Measurements from ENCODE around the gene POU2AF2.

Gene POU2AF2

DNA sequence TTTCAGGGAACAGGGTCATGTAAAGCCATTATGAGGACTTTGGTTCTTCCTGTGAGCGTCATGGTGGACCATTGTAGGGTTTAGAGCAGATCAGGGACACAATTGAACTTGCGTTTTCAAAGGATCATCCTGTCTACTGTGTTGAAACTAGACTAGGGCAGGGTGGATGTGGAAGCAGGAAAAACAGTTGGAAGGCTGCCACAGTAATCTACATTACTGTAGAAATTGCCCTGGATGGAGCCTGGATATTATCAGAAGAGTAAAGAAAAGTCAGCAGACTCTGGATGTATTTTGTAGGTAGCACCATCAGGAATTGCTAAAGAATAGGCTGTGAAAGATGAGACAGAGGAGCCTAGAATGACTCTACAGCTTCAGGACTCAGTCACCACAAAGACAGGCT, 5.4 kb downstream of the POU2AF2 start:
- no peak for DNase-seq (ENCODE audit: extremely low spot score)
- ChIA-PET CTCF (no interaction called here), POLR2A (no interaction called here)
- no peak for TF ChIP-seq LEF1 (IDR thresholded peaks at IDR 0.05; ENCODE audit: borderline replicate concordance)

DNA sequence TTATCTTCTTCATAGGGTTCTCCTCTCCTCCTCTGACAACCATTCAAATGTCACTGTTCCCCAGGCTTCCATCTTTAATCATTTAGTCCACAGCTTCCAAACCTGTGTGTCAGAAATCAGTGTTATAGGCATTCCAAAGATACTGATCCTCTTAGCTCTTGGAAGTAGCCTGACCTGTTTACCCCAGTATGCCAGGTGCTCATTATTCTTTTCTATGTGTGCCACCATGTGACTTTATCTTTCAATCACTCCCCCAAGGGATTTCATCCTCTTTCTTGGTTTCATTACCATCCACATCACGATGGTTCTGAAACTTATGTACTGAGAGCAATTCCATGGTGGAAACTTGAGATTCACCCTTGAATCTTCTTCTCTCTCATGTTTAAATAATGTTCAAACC, 7.6 kb downstream of the POU2AF2 start:
- TF ChIP-seq CTBP1 (IDR thresholded peaks at IDR 0.05; ENCODE audit: borderline replicate concordance), result no peak
- TF ChIP-seq SP1 (IDR thresholded peaks at IDR 0.05), result no peak
- no peak for TF ChIP-seq ARNT (IDR thresholded peaks at IDR 0.05)
- no peak for TF ChIP-seq NFRKB (IDR thresholded peaks at IDR 0.05)
- no peak for TF ChIP-seq LEF1 (IDR thresholded peaks at IDR 0.05; ENCODE audit: borderline replicate concordance)
- no peak for TF ChIP-seq L3MBTL2 (conservative IDR thresholded peaks at IDR 0.05)
- no peak for TF ChIP-seq ELF4 (IDR thresholded peaks at IDR 0.05)
- TF ChIP-seq FOXK2 (IDR thresholded peaks at IDR 0.05), result no peak
- no peak for TF ChIP-seq HDGF (IDR thresholded peaks at IDR 0.05; ENCODE audit: borderline replicate concordance)
- TF ChIP-seq ZNF384 (IDR thresholded peaks at IDR 0.05), result no peak
- no peak for TF ChIP-seq FOXA1 (IDR thresholded peaks at IDR 0.05)
- TF ChIP-seq, protein P1, sequence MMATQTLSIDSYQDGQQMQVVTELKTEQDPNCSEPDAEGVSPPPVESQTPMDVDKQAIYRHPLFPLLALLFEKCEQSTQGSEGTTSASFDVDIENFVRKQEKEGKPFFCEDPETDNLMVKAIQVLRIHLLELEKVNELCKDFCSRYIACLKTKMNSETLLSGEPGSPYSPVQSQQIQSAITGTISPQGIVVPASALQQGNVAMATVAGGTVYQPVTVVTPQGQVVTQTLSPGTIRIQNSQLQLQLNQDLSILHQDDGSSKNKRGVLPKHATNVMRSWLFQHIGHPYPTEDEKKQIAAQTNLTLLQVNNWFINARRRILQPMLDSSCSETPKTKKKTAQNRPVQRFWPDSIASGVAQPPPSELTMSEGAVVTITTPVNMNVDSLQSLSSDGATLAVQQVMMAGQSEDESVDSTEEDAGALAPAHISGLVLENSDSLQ (IDR thresholded peaks at IDR 0.05), result no peak
- no peak for TF ChIP-seq TARDBP (IDR thresholded peaks at IDR 0.05)
- TF ChIP-seq BHLHE40 (IDR thresholded peaks at IDR 0.05; ENCODE audit: borderline replicate concordance), result no peak
- TF ChIP-seq FOXM1 (IDR thresholded peaks at IDR 0.05; ENCODE audit: borderline replicate concordance), result no peak
- POLR2A ChIA-PET, result no interaction called here
- DNase-seq (ENCODE audit: extremely low spot score), result no peak
- CTCF ChIA-PET, result no interaction called here

- ChIA-PET CTCF (no interaction called here), POLR2A (no interaction called here)
- TF ChIP-seq L3MBTL2 (conservative IDR thresholded peaks at IDR 0.05) (no peak), FOXM1 (IDR thresholded peaks at IDR 0.05; ENCODE audit: borderline replicate concordance) (no peak), HDGF (IDR thresholded peaks at IDR 0.05; ENCODE audit: borderline replicate concordance) (no peak), SUZ12 (IDR thresholded peaks at IDR 0.05) (no peak), ARNT (IDR thresholded peaks at IDR 0.05) (no peak), NFRKB (IDR thresholded peaks at IDR 0.05) (no peak), ZNF384 (IDR thresholded peaks at IDR 0.05) (no peak), SP1 (IDR thresholded peaks at IDR 0.05) (no peak)
- DNase-seq (ENCODE audit: extremely low spot score), result no peak
These were observed 8.1 kb downstream of the POU2AF2 start for GRCh38 chr11:111253630-111254029.

- ChIA-PET POLR2A (no interaction called here), CTCF (no interaction called here)
- DNase-seq (ENCODE audit: extremely low spot score), result no peak
- no peak for TF ChIP-seq FOXK2 (IDR thresholded peaks at IDR 0.05)
- TF ChIP-seq, protein P1 (IDR thresholded peaks at IDR 0.05), result no peak
These were observed 12.5 kb downstream of the POU2AF2 start for GRCh38 chr11:111258046-111258445.

DNA sequence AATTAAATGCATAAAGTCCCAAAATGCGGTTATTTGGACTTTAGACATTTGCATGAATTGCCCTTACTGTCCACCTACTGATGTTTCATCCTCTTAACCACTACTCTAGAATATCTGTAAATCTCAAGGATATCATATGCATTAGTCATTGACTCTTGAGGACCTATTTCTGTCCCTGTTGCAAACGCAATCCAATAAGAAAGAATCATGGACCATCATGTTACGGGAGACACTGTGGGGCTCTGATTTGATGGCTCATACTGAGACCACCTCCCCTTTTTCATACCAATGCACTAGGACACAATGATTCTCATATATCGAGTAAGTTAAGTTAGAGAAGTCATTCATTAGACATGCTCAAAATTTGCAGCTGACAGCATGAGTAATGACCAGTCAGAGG, 14.4 kb downstream of the POU2AF2 start:
- ChIA-PET CTCF (no interaction called here), POLR2A (no interaction called here)
- DNase-seq (ENCODE audit: extremely low spot score), result no peak
- TF ChIP-seq ARNT (IDR thresholded peaks at IDR 0.05) (no peak), FOXA1 (IDR thresholded peaks at IDR 0.05) (no peak), TARDBP (IDR thresholded peaks at IDR 0.05) (no peak), SUZ12 (IDR thresholded peaks at IDR 0.05) (no peak)

DNA sequence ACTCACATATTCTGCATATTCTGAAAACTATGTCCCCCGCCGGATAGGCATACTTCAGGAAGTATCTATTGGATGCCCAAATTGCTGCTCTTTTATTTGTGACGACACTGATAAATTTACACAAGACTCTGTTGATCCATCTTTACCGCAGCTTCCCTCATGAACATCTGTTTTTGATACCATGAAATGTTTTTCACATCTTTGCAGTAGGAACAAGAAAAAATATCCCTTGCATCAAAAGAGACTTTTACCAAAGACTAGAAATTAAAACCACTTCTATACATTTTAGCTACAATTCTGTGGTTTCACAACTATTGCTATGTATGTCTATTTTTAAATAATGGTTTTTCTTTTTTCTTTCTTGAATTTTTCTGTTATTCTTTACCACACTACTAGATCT, 15.3 kb downstream of the POU2AF2 start:
- ChIA-PET POLR2A (no interaction called here), CTCF (no interaction called here)
- DNase-seq (ENCODE audit: extremely low spot score), result no peak
- TF ChIP-seq FOXA1 (IDR thresholded peaks at IDR 0.05), result no peak
- TF ChIP-seq, protein P1 (IDR thresholded peaks at IDR 0.05), result no peak
- no peak for TF ChIP-seq SUZ12 (IDR thresholded peaks at IDR 0.05)

- TF ChIP-seq SUZ12 (IDR thresholded peaks at IDR 0.05), result no peak
- TF ChIP-seq, protein P1 (IDR thresholded peaks at IDR 0.05), result no peak
- TF ChIP-seq ARNT (IDR thresholded peaks at IDR 0.05), result no peak
- TF ChIP-seq ZNF384 (IDR thresholded peaks at IDR 0.05), result no peak
- no peak for TF ChIP-seq FOXM1 (IDR thresholded peaks at IDR 0.05; ENCODE audit: borderline replicate concordance)
- TF ChIP-seq CTBP1 (IDR thresholded peaks at IDR 0.05; ENCODE audit: borderline replicate concordance), result no peak
- no peak for TF ChIP-seq ELF4 (IDR thresholded peaks at IDR 0.05)
- no peak for TF ChIP-seq SP1 (IDR thresholded peaks at IDR 0.05)
- TF ChIP-seq FOXK2 (IDR thresholded peaks at IDR 0.05), result no peak
- TF ChIP-seq BHLHE40 (IDR thresholded peaks at IDR 0.05; ENCODE audit: borderline replicate concordance), result no peak
- TF ChIP-seq LEF1 (IDR thresholded peaks at IDR 0.05; ENCODE audit: borderline replicate concordance), result no peak
- no peak for TF ChIP-seq FOXA1 (IDR thresholded peaks at IDR 0.05)
- TF ChIP-seq HDGF (IDR thresholded peaks at IDR 0.05; ENCODE audit: borderline replicate concordance), result no peak
- TF ChIP-seq L3MBTL2 (conservative IDR thresholded peaks at IDR 0.05), result no peak
- no peak for DNase-seq (ENCODE audit: extremely low spot score)
- CTCF ChIA-PET, result no interaction called here
- POLR2A ChIA-PET, result no interaction called here
These were observed 19.1 kb downstream of the POU2AF2 start for GRCh38 chr11:111264646-111265045.
